Left cardiac atrium (tissue), 4 donors: Measurements from ENCODE around the gene NDUFC1. TPM values are rescaled to one million over a fixed set of nuclear protein-coding genes. Genes with fewer than 3 reads are reported as not detected.
"Not testable (repeated sequence)": the region's sequence is repeated elsewhere in the genome, so short reads cannot be mapped to it uniquely, and the experiment has no call there.

Source experiments
- ATAC-seq, 2 donors: fragments of 200-7000 bp; cut with Tn5 transposase; one replicate each; pipeline ENCODE4 v1.9.1; 2020; ENCODE audit warnings: mild to moderate bottlenecking in 2 of 2, moderate library complexity in 2 of 2
- DNase-seq: peaks from one replicate; pipeline ENCODE4 v3.0.0-alpha.2; 2020
- intact Hi-C, 2 donors: fragments of 100-400 bp; cut with DNase I; formaldehyde crosslinking; loops; one replicate each; pipeline versions ENCODE4 v1.14.1 to v1.15.1; 2022 to 2023
- total RNA-seq, 2 donors: library from RNA; stranded (reverse); fragmentation: NEBNext Ultra II Directional; extraction: Animal tissue kit (Norgen Biotek cat#: 25700); gene quantifications; one replicate each; pipeline ENCODE4 v1.2.1, GENCODE V29; 2021
- donor health status: DM: no; HTN: yes; CAD: no.
- donor health status: DM: no; HTN: yes; CAD: no; lungs with severe emphysema.
- donor health status: DM: yes; HTN: yes; CAD: no.
- donor health status: Dilated cardiomyopathy.

NDUFC1 gene
- total RNA-seq, 2 donors from 2014 or later = 181 TPM

- intact Hi-C loops = no loop called here
- DNase-seq = peak; percentile 74
- ATAC-seq = peak; percentile 95 to 96
These were observed 35.6 kb downstream of the NDUFC1 start for GRCh38 chr4:139266583-139267257.

- intact Hi-C loops = no loop called here
- DNase-seq (no peak), ATAC-seq (no peak)
These were observed 36.1 kb downstream of the NDUFC1 start for GRCh38 chr4:139266208-139266582.

GRCh38 chr4:139265654-139266053, 36.6 kb downstream of the NDUFC1 start:
- no peak for DNase-seq
- ATAC-seq = no peak
- intact Hi-C loops = no loop called here

GRCh38 chr4:139256349-139256748, 45.9 kb downstream of the NDUFC1 start:
- DNase-seq (no peak), ATAC-seq (no peak)
- intact Hi-C loops = no loop called here

GRCh38 chr4:139255581-139255980, 46.7 kb downstream of the NDUFC1 start:
- intact Hi-C loops, DNase-seq, ATAC-seq: not testable (repeated sequence)

GRCh38 chr4:139253713-139254112, 48.6 kb downstream of the NDUFC1 start:
- DNase-seq (no peak), ATAC-seq (no peak)
- intact Hi-C loops = no loop called here

- DNase-seq (no peak), ATAC-seq (no peak)
- intact Hi-C loops = no loop called here
These were observed 49.2 kb downstream of the NDUFC1 start for GRCh38 chr4:139253046-139253445.

GRCh38 chr4:139247700-139248238, 54.5 kb downstream of the NDUFC1 start:
- no peak for ATAC-seq
- DNase-seq = no peak
- intact Hi-C loops = no loop called here

- intact Hi-C loops = no loop called here
- ATAC-seq (no peak), DNase-seq (no peak)
These were observed 55.0 kb downstream of the NDUFC1 start for GRCh38 chr4:139247241-139247640.

GRCh38 chr4:139246166-139246565, 56.1 kb downstream of the NDUFC1 start:
- ATAC-seq = peak in 1 of 2 donors; percentile 23
- intact Hi-C loops = no loop called here
- no peak for DNase-seq

- no peak for ATAC-seq
- intact Hi-C loops = no loop called here
- DNase-seq = no peak
These were observed 56.7 kb downstream of the NDUFC1 start for GRCh38 chr4:139245590-139245989.

GRCh38 chr4:139243448-139244365, 58.6 kb downstream of the NDUFC1 start:
- DNase-seq (no peak), ATAC-seq (peak; percentile 57 to 96)
- intact Hi-C loops = no loop called here

- intact Hi-C loops = no loop called here
- DNase-seq = no peak
- ATAC-seq = no peak
These were observed 59.7 kb downstream of the NDUFC1 start for GRCh38 chr4:139242511-139243051.

- intact Hi-C loops = no loop called here
- ATAC-seq = no peak
These were observed 60.5 kb downstream of the NDUFC1 start for GRCh38 chr4:139241784-139242151.

GRCh38 chr4:139241086-139241783, 61.0 kb downstream of the NDUFC1 start:
- DNase-seq (no peak), ATAC-seq (no peak)
- intact Hi-C loops = no loop called here

More at GRCh38 chr4:139241784-139242151, 60.5 kb downstream of the NDUFC1 start:
- no peak for DNase-seq
